Measurements from ENCODE around the gene SLC7A6. TPM values are rescaled to one million over a fixed set of nuclear protein-coding genes. Genes with fewer than 3 reads are reported as not detected.

Gene SLC7A6
- total and polyA plus RNA-seq, 5 experiments from 2014 or later = 14.3 to 228 (median 20.2) TPM

- Mint-ChIP-seq H3K4me1 (peaks cover 13 to 50% (median 33%) of the 10 kb centered on the region in 4 donors), H3K27ac (peak overlapping the region in 8 of 10 donors; percentile 19 to 77 (median 50)), H3K9me3 (no peaks in the 10 kb centered on the region), H3K4me3 (no peak overlapping the region), H3K27me3 (no peaks in the 10 kb centered on the region), H3K36me3 (peaks cover 8 to 96% (median 28%) of the 10 kb centered on the region in 3 donors)
- POLR2A ChIA-PET = interaction anchor here (0.9 to 34.3 kb wide), 2 partner anchors 11 to 23 kb away, joined by 4 to 1294 read pairs; partner anchors contain the start of gene SLC7A6
- DNase-seq = no peak
- no peak for ATAC-seq
Observed at GRCh38 chr16:68298312-68298711, 34.0 kb downstream of the SLC7A6 start.

DNA sequence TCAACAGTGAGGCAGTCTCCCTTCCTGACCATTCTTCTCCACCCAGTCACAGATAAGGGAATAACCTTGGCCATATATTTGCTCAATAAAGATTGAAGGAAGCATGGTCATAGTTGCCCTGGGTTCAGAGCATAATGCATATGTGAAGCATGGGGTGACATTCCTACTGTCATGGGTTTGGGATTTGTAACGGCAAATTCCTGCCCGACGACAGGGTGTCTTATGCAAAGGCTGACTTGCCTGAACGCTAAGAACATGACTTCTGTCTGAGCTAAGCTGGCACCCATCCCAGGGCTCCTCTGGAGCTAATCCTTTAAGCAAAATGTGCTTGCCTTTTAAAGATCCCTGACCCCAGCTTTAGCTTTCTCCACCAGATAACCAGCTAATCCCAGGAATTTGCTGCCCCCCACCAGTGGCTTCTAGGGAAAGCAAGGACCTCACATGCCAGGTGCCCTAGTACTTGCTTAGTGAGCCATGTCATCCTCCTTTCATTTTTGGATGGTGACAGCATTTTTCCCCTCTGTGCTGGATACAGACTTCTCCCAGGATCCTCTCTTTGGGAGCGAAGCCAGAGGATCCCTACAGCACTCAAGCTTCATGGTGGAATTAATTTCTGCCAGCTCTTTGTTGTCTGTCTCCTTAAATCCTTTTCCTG lies 34.7 kb downstream of the SLC7A6 start:
- Mint-ChIP-seq H3K36me3 (peaks cover 4 to 96% (median 30%) of the 10 kb centered on the region in 3 donors), H3K9me3 (no peaks in the 10 kb centered on the region), H3K4me3 (no peak overlapping the region), H3K27me3 (no peaks in the 10 kb centered on the region), H3K27ac (peak overlapping the region in 9 of 10 donors; percentile 10 to 82 (median 67)), H3K4me1 (peaks cover 8 to 43% (median 28%) of the 10 kb centered on the region in 4 donors)
- peak in 1 of 10 donors; percentile 21 for DNase-seq
- no peak for ATAC-seq
- POLR2A ChIA-PET = interaction anchor here (0.9 to 34.3 kb wide), 4 partner anchors 10 to 23 kb away, joined by 4 to 1294 read pairs (median 8); partner anchors contain the start of genes PRMT7, SLC7A6 and SLC7A6OS

- POLR2A ChIA-PET = interaction anchor here (0.6 to 34.3 kb wide), 4 partner anchors 9 to 61 kb away, joined by 3 to 1294 read pairs (median 8); partner anchors contain the start of genes PRMT7, SLC7A6 and SLC7A6OS
Observed at GRCh38 chr16:68299571-68300453, 35.5 kb downstream of the SLC7A6 start.

GRCh38 chr16:68300734-68301459 lies 36.6 kb downstream of the SLC7A6 start:
- Mint-ChIP-seq H3K27ac (peak overlapping the region in 8 of 10 donors; percentile 1 to 87 (median 38)), H3K9me3 (no peaks in the 10 kb centered on the region), H3K36me3 (peaks cover 4 to 93% (median 27%) of the 10 kb centered on the region in 3 donors), H3K4me3 (no peak overlapping the region), H3K4me1 (peaks cover 8 to 37% (median 22%) of the 10 kb centered on the region in 4 donors), H3K27me3 (no peaks in the 10 kb centered on the region)
- no peak for ATAC-seq
- POLR2A ChIA-PET = interaction anchor here (2.0 to 34.3 kb wide), 2 partner anchors 10 to 25 kb away, joined by 13 to 1294 read pairs; partner anchors contain the start of genes PRMT7, SLC7A6 and SLC7A6OS
- DNase-seq = no peak

More at GRCh38 chr16:68299571-68300453, 35.5 kb downstream of the SLC7A6 start:
- DNase-seq (no peak), ATAC-seq (no peak)
- Mint-ChIP-seq H3K27ac (peak overlapping the region in 9 of 10 donors; percentile 8 to 82 (median 37)), H3K36me3 (peaks cover 4 to 93% (median 30%) of the 10 kb centered on the region in 3 donors), H3K4me3 (no peak overlapping the region), H3K27me3 (no peaks in the 10 kb centered on the region), H3K4me1 (peaks cover 4 to 37% (median 23%) of the 10 kb centered on the region in 4 donors), H3K9me3 (no peaks in the 10 kb centered on the region)

GRCh38 chr16:68306633-68307032 lies 42.3 kb downstream of the SLC7A6 start:
- peaks cover 3 to 65% (median 13%) of the 10 kb centered on the region in 3 donors for H3K36me3 Mint-ChIP-seq
- H3K4me1 Mint-ChIP-seq = peaks cover 16 to 39% (median 31%) of the 10 kb centered on the region in 4 donors
- H3K4me3 Mint-ChIP-seq = no peak overlapping the region
- no peaks in the 10 kb centered on the region for H3K9me3 Mint-ChIP-seq
- DNase-seq (no peak), ATAC-seq (no peak)
- peak overlapping the region in 8 of 10 donors; percentile 6 to 73 (median 52) for H3K27ac Mint-ChIP-seq
- POLR2A ChIA-PET = interaction anchor here (0.6 to 34.3 kb wide), 3 partner anchors 11 to 137 kb away, joined by 3 to 1294 read pairs (median 5); partner anchors contain the start of gene SLC7A6
- no peaks in the 10 kb centered on the region for H3K27me3 Mint-ChIP-seq

- no peaks in the 10 kb centered on the region for H3K27me3 Mint-ChIP-seq
- H3K9me3 Mint-ChIP-seq = no peaks in the 10 kb centered on the region
- DNase-seq (peak in 1 of 10 donors; percentile 35), ATAC-seq (no peak)
- H3K4me1 Mint-ChIP-seq = peaks cover 22 to 61% (median 55%) of the 10 kb centered on the region in 4 donors
- H3K27ac Mint-ChIP-seq = peak overlapping the region; percentile 85 to 98 (median 96)
- peaks cover 0 to 51% (median 3%) of the 10 kb centered on the region in 3 donors for H3K36me3 Mint-ChIP-seq
- POLR2A ChIA-PET = interaction anchor here (34.3 kb wide), 1 partner anchor 34 kb away, joined by 1294 read pairs; the partner anchor contains the start of gene SLC7A6
- peak overlapping the region; percentile 95 to 99 (median 97) for H3K4me3 Mint-ChIP-seq
Observed at GRCh38 chr16:68309799-68310198, 45.5 kb downstream of the SLC7A6 start.

- Mint-ChIP-seq H3K27ac (peak overlapping the region; percentile 85 to 98 (median 96)), H3K9me3 (no peaks in the 10 kb centered on the region), H3K4me1 (peaks cover 23 to 64% (median 60%) of the 10 kb centered on the region in 4 donors), H3K27me3 (no peaks in the 10 kb centered on the region), H3K36me3 (peaks cover 0 to 51% (median 3%) of the 10 kb centered on the region in 3 donors), H3K4me3 (peak overlapping the region; percentile 95 to 99 (median 97))
- peak in 1 of 10 donors; percentile 19 for DNase-seq
- POLR2A ChIA-PET = interaction anchor here (0.6 to 34.3 kb wide), 14 partner anchors 10 to 377 kb away, joined by 3 to 1294 read pairs (median 4); partner anchors contain the start of genes ESRP2, PLA2G15, SLC7A6 and SMPD3
- ATAC-seq = no peak
Observed at GRCh38 chr16:68310437-68310773, 46.1 kb downstream of the SLC7A6 start.

GRCh38 chr16:68310774-68311511 lies 46.6 kb downstream of the SLC7A6 start, which contains the start of the genes PRMT7 and SLC7A6OS:
TSS of gene PRMT7 (plus strand) at chr16:68311019. CDS start at chr16:68315980, 4,961 bp downstream.
TSS of gene SLC7A6OS (minus strand) at chr16:68310946. CDS start at chr16:68310926, 20 bp downstream.
- peak within 1 kb of the TSS; percentile 95 to 99 (median 97) for H3K4me3 Mint-ChIP-seq
- H3K4me1 Mint-ChIP-seq = peaks cover 26 to 65% (median 60%) of the 10 kb centered on the region in 4 donors
- peaks cover 0 to 51% (median 3%) of the 10 kb centered on the region in 3 donors for H3K36me3 Mint-ChIP-seq
- H3K27me3 Mint-ChIP-seq = no peaks in the 10 kb centered on the region
- POLR2A ChIA-PET = interaction anchor here (0.5 to 34.3 kb wide), 15 partner anchors 10 to 378 kb away, joined by 3 to 1294 read pairs (median 4); partner anchors contain the start of genes ESRP2, PLA2G15, SLC7A6 and SMPD3
- no peaks in the 10 kb centered on the region for H3K9me3 Mint-ChIP-seq
- ATAC-seq = peak; percentile 96
- DNase-seq = peak; percentile 86 to 94 (median 89)
- peak within 1 kb of the TSS; percentile 85 to 98 (median 96) for H3K27ac Mint-ChIP-seq

DNA sequence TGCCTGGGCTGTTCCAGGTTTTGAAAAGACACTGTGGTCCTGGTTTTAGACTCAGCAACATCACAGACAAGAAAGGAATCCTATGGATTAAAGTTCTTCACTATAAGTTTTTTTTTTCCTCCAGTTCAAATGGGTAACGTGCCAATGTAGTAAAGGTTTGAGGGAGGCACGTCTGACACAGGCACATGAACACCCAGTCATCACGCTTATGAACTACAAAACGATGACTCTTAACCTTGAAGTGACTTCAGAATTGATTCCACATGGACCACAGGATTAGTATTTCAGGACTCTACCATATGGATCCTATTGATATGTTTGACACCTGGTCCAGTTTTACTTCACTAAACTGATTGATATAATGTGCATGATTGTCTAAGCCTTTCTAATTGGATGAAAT lies 48.8 kb downstream of the SLC7A6 start:
- Mint-ChIP-seq H3K27ac (peak overlapping the region in 4 of 10 donors; percentile 16 to 73 (median 54)), H3K27me3 (no peaks in the 10 kb centered on the region), H3K4me1 (peaks cover 28 to 62% (median 56%) of the 10 kb centered on the region in 4 donors), H3K4me3 (peak overlapping the region in 8 of 10 donors; percentile 20 to 61 (median 26)), H3K36me3 (peaks cover 0 to 59% (median 2%) of the 10 kb centered on the region in 3 donors), H3K9me3 (no peaks in the 10 kb centered on the region)
- ATAC-seq (no peak), DNase-seq (no peak)
- POLR2A ChIA-PET = no interaction called here

DNA sequence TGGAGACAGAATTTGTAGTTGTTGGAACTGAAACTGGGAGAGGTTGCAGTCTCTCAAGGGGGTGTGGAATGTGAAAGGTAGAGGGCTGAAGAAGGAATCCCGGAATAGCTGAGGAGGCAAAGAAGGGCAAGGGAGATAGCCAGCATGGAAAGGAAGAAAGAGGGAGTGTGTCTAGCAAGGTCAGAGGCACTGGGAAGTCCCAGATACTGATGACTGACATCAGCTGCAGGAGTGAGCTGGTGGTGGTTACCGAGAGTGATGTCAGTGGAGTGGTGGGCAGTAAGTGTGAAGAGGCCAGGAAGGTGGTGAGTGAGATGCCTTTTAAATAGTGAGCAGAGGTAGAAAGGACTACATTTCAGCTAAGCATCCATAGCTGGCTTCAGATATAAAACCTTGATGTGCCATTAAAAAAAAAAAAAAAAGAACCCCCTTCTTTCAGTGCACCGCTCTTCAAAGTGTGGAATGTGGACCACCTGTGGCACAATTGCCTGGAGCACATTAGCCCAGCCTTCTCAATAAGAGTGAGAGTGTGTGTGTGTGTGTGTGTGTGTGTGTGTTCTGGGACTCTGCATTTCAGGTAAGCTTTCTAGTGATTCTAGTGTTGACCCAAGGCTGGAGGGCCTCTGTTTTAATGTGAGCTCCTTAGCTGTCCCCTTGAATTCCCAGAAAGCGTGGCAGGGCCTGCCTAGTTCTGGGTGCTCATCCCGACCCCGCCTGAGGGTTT lies 55.0 kb downstream of the SLC7A6 start:
- ATAC-seq = no peak
- Mint-ChIP-seq H3K27ac (peak overlapping the region in 7 of 10 donors; percentile 10 to 75 (median 54)), H3K9me3 (no peaks in the 10 kb centered on the region), H3K4me3 (no peak overlapping the region), H3K36me3 (peaks cover 0 to 86% (median 6%) of the 10 kb centered on the region in 3 donors), H3K27me3 (no peaks in the 10 kb centered on the region), H3K4me1 (peaks cover 20 to 35% (median 24%) of the 10 kb centered on the region in 4 donors)
- no peak for DNase-seq
- POLR2A ChIA-PET = interaction anchor here (0.6 to 3.0 kb wide), 3 partner anchors 8 to 1966 kb away, joined by 3 to 6 read pairs (median 3); partner anchors contain the start of genes PLA2G15, PRMT7 and SLC7A6OS

All from naive thymus-derived CD8-positive, alpha-beta T cell (primary cell).